G401 (cell line): ENCODE measurements around the gene STK4. TPM values are rescaled to one million over a fixed set of nuclear protein-coding genes. Genes with fewer than 3 reads are reported as not detected.

Source experiments
- DNase-seq: peaks from one replicate; pipeline ENCODE4 v3.0.0-alpha.2; 2015; ENCODE audit warnings: low spot score
- in situ Hi-C: cut with HindIII; loops from 2 replicates; pipeline ENCODE4 v1.10.0; 2016; ENCODE audit warnings: low sequenced_read_pairs, mixed read lengths
- total RNA-seq: library from RNA; depleted of rRNA; stranded (reverse); fragments of >200 nt; shearing (Covaris generic); gene quantifications from 2 replicates; pipeline ENCODE4 v1.2.3, GENCODE V29; 2014

Gene STK4
- total RNA-seq, 1 experiment from 2014 or later: 11.1 TPM

DNA sequence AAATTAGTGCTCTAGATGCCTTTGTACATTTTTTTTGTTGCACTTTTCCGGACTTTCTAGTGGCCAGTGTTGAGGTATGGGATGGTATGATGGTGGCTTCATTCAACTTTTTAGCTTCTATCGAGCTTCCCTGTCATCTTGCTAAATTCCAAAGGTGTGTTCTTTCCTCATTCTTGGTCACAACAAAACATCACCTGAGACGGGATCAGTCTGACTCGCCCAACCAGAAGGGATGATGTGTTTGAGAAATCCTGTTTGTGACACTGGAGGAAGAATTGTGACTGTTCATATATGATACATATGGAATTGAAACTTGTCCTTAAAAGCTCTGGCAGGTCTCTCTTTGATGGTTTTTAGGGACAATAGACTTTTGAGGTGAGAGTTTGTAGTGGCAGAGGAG lies 100.8 kb downstream of the STK4 start:
- no peak for DNase-seq
- in situ Hi-C loops: no loop called here

DNA sequence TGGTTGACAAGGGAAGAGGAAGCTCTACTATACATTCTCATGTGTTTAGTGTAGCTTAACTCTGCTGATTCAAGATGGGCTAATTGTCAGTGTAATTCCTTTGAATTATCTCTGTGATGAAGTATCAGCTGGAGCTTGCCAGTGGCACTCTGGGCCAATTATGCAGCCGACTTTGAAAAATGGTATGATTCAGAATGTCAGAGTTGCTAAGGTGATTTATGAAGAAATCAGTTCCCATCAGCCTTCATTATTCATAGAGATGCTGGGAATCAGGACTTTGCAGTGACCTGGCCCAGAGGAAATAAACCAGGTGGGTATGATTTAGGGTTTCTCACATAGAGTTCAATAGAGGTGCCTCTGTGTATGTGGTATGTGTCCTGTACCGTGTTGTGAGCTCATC lies 101.2 kb downstream of the STK4 start:
- in situ Hi-C loops: no loop called here
- DNase-seq: no peak

DNA sequence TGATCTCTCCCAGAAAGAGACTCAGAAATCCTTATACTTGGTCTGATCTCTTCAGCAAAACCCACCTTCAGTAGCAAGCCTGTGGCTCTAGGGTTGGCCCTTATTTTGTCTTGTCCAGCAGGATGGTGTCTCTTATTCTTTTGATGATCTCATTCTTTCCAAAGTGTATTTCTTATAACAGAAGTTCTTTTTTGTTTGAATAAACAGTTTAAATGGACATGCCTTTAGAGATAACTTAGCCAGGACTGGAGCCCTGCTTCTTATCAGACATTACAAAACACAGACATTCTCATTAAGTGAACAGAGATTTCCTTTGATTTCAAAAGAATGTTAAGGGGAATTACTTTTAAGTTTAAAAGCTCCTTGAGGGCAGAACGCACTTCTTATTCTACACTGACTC lies 102.9 kb downstream of the STK4 start:
- no peak for DNase-seq
- in situ Hi-C loops: no loop called here

DNA sequence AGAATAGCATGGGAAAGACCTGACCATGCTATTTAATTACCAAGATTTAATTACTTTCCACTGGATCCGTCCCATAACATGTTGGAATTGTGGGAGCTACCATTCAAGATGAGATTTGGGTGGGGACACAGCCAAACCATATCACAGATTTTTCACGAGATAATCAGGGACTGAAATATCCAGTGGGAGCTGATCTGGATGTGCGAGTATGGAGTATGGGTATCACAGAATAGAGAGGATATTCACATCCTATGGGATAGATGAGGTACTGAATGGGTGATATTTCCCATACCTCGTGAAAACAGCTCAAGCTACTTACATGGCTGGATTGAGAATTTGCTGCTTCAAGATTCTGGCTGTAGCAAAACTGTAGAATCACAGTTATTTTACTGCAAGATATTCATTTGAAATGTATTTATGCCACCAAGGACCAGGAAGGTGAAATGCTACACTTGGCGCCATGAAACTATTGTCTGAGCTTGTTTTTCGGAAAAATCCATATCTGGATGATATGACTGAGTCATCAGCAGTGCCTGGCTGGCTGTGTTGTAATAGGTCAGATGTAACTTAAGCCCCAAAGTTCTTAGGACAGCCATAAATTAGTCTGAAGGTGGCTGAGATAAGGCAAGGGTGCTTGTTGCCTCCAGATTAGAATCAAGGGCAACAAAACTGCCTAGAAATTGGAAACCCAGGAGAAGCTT lies 104.8 kb downstream of the STK4 start:
- in situ Hi-C loops: no loop called here
- no peak for DNase-seq

DNA sequence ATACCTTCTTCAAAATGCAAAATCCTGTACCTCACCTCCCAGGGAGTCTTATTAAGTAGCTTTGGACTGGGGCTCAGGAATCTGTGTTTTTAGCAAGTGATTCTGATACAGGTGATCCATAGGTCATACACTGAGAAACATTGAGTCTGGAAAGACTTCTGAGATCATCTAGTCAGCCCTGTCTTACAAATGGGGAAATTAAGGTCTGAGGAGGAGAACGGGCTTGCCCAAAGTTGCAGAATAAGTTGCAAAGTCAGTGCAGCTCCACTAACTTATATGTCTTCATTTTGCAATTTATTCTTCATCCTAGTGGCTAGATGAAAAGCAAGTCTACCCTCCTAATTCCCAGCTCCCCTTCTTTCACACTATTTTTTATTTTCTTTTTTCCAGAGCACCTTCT lies 105.8 kb downstream of the STK4 start:
- no peak for DNase-seq
- in situ Hi-C loops: no loop called here

DNA sequence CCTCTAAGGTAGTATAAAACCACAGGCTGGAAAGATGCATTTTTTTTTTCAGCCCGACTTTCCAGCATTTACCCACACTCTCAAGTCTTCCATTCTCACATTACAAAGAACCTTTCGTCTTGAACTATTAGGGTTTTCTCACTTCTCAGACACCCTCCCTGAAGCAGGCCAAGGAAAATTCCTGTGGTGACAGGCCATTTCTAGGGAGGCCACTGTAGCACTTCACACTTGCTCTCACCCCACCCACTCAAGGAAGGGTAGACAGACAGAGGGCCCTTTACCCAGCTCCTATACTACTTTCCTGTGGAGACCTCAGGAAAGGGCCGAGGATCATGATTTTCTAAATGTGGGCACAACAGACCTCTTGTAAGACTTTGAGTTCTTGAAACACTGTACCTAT lies 106.9 kb downstream of the STK4 start:
- DNase-seq: no peak
- in situ Hi-C loops: no loop called here

DNA sequence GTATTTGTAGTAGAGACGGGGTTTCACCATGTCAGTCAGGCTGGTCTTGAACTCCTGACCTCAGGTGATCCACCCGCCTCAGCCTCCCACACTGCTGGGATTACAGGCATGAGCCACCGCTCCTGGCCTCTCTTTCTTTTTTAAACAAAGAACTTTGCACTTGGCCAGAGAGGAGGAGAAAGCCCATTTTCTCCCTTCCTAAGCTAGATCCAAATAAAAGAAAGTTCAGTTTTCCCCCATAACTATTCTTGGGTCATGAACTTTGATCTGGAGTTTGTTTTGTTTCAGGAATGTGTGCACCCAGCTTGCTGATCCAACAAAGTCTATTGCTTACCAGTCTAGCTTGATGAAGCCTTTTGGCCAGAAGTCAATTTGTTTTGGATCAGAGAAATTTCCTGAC lies 111.2 kb downstream of the STK4 start:
- in situ Hi-C loops: no loop called here
- no peak for DNase-seq

DNA sequence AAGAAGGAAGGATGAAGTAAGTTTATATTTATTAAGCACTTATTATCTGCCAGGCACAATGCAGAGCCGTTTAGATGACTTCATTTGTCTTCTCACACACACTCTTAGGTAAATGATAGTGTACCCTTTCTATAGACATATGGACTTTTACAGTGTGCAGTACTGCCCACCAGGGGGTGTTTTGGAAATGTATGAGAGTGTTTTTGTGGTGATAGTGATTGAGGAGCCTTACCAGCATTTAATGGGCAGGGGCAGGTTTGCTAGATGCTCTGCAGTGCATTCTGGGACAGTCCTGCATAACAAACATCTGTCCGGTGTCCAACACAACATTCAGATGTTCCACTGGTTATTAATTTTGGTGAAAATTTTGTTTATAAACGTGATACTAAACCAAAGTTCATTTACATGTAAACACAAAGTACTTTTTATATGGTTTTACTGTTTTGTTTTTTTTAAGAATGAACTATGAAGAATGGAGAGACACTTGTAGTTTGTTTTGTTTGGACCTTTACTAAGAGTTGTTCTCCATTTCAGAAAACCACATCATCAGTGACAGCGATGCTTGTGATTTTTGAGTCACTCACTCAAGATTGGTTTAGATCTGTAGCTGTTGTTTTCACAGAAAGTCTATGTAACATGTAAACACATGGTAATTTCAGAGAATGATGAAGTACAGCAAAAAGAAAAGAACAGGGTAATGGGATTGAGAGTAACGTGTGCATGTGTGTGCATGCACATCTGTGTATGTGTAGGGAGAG lies 114.7 kb downstream of the STK4 start:
- DNase-seq: no peak
- in situ Hi-C loops: no loop called here

DNA sequence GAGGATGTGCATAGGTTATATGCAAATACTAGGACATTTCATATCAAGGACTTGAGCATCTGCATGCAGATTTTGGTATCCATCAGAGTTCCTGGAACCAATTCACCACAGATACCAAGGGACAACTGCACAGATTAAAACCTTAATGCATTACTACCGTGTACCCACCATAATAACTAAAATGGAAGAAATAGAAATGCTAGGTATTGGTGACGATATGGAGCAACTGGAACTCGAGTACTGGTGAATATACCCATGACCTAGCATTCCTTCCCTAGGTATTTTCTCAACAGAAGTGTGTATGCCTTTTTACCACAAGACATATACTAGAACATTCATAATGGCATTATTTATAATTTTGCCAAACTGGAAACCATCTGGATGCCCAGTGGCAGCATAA lies 116.2 kb downstream of the STK4 start:
- DNase-seq: no peak
- in situ Hi-C loops: no loop called here

DNA sequence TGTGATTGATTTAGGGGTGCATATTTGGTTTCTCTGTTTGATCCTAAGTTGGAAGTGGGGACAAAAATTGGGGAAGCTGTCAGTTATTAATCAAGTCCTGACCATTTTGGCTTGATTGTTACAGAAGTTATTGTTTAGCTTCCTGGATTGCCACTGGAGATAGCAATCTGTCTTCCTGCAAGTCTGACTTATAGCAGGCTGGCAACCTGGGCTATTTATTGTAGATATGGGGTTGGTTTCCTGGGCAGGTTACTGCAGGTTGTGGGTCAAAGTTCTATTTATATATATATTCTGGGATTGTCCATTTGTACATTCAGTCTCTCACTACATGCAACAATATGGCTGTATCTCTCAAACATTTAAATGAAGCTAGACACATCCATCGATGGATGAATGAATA lies 116.8 kb downstream of the STK4 start:
- in situ Hi-C loops: no loop called here

DNA sequence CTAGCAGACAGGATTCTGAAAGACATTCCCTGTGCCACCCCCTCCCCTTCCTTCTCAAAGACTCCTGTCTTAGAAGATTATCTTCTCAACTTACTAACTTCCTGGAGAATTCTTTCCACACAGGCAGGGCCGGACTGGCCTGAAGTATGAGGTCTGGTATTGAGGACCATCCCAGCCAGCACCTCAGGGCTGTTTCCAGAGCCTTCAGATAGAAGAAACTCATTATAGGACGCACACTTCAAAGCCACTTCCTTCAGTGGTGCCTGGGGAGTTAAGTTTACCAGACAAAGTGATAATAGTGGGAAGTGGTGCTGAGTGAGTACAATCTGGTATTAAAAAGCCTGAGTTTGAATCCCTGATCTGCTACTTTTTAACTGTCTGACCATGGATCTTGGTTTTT lies 119.0 kb downstream of the STK4 start:
- in situ Hi-C loops: no loop called here
- no peak for DNase-seq

More for the DNA sequence above, 116.8 kb downstream of the STK4 start:
- no peak for DNase-seq

DNA sequence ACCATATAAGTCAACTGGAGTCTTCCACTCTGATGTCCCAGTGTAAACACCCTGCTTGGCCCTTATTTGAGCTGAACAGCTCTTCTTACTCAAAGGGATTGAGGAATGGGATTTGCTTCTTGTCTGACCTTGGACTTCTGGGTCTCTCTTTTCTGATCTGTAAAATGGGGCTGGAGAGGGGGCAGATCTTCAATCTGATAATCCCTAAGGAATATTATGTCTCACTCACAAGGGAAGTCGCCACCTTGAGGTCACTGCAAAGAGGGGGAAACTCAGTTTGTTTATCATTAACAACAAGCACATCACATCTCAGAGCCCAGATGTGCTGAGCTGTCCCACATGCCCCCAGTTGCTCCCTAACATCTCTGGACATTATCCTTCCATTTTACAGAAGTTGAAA lies 119.6 kb downstream of the STK4 start:
- no peak for DNase-seq
- in situ Hi-C loops: no loop called here

DNA sequence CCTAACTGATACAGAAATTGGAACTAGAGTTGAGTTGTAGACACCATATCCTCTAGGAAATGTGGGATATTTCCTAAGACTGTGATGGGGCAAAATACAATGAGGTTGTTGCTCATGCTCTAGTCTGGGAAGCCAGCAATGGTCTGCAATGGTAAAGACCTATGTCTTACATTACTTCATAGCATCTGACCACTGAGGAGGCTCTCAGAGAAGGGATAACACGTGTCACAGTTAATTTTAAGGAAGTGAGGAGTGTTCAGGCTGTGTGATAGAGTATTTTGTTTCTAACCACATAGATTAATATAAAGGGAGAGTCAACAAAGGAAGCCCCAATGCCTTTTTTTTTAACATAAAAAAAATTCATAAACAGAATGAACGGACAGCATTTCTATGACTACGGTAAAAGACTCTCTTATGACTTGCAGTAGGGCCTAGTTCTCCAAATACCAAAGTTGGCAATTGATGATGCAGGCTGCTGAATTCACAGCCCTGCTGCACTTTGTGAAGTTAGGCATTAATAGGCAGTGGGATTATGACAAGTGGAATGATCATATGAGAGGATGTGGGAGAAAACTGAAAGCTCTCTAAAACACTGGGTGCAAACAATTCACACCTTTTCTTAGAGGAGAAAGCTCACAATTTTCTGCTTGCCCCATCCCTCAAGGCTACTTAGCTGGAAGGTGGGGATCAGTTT lies 120.9 kb downstream of the STK4 start:
- no peak for DNase-seq
- in situ Hi-C loops: no loop called here

DNA sequence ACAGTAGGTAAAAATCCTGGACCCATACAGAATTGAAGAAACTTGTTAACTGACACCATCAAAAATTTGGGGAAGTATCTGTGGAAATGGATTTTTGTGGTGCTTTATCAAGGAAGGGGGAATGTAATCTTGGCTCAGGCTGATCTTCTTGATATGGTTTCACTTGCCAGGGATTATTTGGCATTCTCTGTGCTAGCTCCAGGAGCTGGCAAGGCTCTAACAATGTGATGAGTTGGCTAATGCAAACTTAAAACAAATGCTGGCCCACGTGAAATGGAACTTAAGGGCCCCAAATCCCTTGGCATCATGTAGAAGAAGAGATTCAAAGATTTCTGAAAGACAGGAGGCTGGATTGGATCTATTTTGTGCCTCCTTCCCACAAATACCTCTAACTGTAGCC lies 121.5 kb downstream of the STK4 start:
- in situ Hi-C loops: no loop called here
- DNase-seq: no peak

DNA sequence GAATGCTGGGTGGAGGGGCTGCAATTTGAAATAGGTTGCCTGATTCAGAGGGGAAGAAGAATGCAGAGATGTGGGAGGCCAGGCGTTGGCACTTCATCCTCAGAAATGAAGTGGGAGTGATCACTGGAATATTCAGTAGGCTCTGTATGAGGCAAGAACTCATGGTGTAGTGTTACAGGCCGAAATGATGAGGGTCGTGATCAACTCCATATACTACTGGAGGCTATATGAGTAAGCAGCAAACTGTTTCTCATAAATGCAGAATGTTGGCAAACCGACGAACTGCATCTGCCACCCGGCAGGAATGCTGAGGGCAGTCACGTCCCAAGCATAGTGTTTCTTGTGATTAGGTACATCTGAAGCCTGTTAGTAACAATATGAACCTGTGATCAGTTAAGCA lies 121.9 kb downstream of the STK4 start:
- DNase-seq: no peak
- in situ Hi-C loops: no loop called here

DNA sequence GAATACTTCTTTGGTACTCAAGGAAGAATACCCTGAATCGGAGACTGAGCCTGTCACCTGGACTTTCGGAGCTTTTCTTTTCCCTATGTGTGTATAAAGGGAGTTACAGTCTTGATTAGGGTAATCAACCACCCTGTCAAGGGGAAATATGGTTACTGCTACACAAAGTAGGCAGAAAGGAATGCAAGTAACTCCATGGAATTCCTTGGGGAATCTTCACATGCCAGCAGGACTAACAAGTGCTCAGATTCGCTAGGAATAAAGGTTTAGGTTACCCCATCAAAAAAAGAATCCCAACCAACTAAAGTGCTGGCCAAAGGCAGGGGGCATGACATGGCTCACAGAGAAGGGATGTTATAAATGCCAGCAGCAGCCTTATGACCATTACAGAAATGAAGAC lies 124.2 kb downstream of the STK4 start:
- DNase-seq: no peak

DNA sequence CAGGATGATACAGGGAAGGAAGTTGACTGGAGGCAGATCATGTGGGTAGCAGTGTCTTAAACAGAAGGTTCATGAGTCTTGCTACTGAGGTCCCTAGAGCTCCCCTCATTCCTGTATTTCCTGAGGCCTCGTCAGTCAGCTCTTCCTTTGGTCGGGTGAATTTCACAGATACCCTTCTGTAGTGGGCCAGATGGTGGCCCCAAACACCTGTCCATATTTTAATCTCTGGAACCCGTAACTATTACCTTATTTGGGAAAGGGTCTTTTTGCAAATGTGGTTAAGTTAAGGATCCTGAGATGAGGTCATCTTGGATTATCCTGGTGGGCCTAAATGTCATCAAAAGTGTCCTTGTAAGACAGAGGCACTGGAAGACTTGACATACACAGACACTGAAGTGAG lies 125.1 kb downstream of the STK4 start:
- in situ Hi-C loops: no loop called here
- DNase-seq: no peak

More for the DNA sequence above, 124.2 kb downstream of the STK4 start:
- in situ Hi-C loops: no loop called here

DNA sequence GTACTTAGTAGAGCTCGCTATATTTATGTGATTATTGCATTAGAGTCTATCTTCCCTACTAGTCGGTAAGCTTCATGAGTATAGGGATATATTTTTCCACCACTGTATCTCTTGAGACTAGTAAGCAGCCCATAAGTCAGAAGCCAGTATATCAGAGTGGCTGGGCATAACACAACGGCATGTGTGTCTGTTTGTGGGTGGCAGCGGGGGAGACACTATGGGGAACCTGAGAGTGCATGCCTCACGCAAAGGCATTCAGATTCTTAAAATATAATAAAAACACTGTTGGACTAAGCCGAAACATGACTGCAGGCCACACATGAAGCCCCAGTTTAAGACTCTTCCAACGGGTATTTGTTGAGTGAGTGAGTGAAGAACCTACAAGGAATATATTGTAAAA lies 126.6 kb downstream of the STK4 start:
- in situ Hi-C loops: no loop called here
- DNase-seq: no peak

DNA sequence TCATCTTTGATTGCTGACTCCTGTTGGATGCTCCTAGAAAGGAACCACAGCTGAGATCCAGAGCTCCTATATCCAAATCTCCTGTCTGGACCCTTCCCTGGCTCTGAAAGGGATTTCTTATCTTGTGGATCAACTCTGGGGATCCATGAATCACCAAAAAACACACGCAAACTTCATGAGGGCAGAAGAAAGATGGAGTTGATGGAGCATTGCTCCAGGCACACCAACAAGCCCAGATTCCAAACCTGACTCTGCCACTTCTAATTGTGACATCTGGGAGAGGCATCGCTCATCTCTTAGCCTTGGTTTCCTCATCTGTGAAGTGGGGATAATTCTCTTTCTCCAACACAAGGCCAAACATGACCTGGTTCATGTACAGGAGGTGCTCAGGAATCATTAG lies 127.9 kb downstream of the STK4 start:
- in situ Hi-C loops: no loop called here
- DNase-seq: no peak

DNA sequence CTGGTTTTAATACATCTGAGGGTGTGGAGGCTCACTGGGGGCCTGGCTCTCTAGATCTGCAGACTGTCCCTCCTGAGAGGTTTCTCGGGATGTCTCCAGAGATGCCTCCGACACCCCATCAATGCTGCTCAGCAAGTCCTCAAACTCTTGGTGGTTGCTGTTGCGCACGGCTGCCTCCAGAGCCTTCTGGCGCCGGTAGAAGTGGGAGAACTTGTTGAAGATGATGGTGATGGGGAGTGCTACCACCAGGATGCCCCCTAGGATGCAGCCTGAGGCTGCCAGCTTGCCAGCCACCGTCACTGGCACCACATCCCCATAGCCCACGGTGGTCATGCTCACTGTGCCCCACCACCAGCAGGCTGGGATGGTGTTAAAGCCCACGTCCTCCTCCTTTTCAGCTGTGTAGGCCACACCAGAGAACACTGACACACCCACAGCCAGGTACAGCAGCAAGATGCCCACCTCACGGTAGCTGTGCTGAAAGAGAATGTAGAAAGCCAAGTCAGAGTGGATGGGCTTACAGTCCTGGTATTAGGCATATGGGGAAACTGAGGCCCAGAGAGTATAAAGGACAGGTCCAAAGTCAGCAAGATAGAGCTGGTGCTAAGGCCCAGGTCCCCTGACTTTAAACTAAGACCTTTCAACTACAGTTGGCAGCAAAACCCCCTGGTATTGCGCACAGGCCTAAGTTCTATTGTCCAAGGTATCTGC lies 128.7 kb downstream of the STK4 start:
- in situ Hi-C loops: no loop called here
- no peak for DNase-seq
